ENCODE results near the gene ARL6IP6.
"Not testable (repeated sequence)": the region's sequence is repeated elsewhere in the genome, so short reads cannot be mapped to it uniquely, and the experiment has no call there.

ARL6IP6 gene

DNA sequence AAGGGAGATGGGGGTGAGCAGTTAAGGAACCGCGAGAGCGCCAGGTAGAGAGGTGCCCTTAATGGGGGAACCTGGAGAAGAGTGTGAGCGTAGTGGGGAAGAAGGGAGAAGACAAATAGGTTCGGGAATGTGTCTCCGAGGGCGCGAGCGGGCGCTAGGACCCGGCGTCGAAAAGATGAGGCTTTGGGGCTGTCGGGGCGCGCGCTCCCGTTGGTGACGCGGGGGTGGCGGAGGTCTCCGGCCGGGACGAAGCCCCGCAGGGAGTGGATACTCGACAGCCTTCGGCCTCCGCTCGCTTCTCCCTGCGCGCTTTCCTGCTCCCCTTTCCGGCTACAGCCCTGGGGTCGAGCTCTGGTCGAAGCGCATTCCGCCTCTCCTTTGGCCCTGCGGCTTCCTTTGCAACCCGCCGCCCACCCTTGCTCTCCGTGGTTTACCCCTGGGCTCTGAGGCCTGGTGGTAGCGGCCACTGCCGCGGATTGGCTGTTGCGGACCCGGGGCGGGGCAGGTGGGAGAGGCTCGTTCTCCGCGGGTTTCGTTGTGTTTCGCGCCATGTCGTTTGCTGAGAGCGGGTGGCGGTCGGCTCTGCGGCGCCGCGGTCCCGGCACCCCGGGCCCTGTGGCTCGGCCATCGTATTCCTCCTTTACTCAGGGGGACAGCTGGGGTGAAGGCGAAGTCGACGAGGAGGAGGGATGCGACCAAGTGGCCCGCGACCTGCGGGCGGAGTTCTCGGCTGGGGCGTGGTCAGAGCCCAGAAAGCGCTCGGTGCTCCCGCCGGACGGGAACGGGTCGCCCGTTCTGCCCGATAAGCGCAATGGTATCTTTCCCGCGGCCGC lies at the start of gene ARL6IP6:
Gene ARL6IP6 (plus strand): TSS at position 545 of the 833 bp plus-strand sequence. CDS start 5 bp downstream, at position 550.
- DNase-seq = peak; percentile 94

DNA sequence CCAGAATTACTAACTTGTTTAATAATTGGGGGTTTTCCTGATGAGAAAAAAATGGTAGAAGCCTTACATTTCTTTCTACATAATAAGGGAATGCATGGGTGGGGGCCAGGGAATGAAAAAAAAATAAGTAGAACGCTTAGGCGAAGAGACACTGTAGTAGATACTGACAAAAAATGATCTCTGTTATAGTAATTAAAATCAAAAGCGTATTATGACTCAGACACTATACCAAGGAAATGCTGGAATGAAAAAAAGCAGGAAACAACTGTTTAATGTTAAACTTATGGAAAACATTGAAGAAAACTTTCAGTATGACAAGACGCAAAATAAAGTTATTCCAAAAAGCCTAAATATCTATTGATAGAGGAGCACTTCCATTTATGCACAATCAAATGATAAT lies 44.1 kb upstream of the ARL6IP6 start:
- DNase-seq = no peak

DNA sequence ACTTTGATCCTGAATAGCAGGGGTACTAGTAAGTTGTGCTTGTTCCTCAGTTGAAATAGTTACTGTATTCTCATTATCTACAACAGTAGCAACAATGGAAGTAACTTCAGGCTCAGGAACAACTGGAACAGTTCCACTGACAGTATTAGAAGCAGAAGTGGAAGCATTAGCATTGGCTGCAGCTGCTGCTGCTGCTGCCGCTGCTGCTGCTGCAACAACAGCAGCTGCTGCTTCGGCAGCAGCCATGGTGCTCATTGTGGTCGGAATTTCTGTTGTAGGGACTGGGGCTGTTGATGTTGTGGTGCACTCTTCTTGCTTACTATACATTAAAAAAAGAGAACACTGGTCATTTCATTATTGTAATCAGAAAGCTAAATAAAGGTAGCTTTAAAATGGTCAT lies 42.0 kb upstream of the ARL6IP6 start:
- DNase-seq = no peak

DNA sequence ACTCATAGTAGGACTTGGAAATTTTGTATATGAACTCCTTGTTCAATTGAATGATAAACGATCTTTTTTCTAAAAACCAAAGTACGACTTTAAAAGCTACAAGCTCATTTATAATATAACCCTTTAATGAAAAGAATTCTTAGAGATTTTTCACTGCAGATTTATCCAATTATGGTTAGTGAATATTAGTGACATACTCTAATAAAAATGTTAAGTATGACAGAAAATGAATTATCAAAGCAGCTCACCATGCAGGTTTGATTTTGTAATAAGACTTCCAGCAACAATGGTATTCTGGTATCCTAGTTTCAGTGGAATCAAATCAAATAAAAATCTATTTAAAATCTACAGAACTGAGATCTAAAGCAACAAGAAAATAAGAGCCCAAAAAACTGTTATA lies 39.6 kb upstream of the ARL6IP6 start:
- DNase-seq = no peak

DNA sequence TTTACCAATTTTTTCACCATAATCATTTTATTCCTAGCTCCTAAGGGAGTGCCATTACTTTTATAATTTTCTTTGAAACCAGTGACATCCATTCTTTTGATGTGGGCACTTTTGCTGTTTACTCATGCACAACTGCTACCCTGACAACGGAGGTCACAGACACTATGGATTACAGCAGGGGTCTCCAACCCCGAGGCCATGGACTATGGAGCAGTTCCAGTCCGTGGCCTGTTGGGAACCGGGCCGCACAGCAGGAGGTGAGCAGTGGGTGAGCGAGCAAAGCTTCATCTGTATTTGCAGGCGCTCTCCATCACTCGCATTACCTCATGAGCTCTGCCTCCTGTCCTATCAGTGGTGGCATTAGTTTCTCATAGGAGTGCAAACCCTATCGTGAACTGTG lies 35.8 kb upstream of the ARL6IP6 start:
- no peak for DNase-seq

DNA sequence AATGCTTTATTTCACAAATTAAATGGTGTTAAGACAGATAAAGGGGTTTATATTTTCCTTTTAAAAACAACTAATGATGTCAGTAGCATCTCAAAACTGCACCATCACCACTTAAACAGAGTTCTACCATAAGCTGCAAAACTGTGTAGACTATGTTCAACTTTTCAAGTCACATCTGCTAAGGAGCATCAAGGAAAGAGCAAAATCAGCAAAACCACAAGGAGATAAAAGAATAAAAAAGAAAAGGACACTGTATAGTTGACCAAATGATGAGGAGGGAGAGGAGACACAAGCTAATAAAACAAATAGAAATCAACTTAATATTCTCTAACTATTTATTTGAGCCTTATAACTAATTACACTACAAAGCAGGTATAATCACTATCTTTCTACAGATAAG lies 35.0 kb upstream of the ARL6IP6 start:
- DNase-seq = no peak

DNA sequence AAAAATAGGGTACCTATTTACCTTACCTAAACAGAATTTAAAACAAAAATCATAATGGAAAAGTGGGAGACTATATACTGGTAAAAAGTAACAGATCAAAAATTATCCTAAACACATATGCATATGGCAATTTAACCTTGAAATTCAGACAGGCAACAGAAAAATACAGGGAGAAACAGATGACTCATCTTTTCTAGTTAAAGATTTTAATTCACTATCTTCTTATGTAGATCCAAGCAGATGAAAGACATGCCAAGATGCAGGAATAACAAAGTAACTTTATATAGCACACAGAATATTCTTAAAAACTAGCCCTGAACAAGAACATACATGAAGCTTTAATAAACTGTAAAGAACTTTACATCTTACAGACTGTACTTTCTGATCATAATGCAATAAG lies 32.1 kb upstream of the ARL6IP6 start:
- no peak for DNase-seq

DNA sequence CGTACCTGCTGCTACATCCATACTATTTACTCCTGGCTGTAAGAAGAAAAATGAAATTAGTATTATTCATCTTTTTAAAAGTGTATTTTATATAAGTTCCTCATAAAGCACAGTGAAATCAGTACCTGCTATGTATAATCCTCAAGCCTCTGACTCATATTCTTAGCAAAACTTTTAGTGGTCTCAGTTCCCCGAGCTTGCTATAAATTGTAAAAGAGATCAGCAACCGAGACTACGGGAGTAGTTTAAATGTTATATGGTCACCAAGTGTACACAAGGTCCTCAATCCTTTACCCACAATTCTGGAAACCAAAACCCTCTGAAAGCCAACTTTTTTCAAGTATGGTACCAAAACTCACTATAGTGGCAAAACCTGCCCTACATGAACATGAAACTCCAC lies 25.4 kb upstream of the ARL6IP6 start:
- no peak for DNase-seq

DNA sequence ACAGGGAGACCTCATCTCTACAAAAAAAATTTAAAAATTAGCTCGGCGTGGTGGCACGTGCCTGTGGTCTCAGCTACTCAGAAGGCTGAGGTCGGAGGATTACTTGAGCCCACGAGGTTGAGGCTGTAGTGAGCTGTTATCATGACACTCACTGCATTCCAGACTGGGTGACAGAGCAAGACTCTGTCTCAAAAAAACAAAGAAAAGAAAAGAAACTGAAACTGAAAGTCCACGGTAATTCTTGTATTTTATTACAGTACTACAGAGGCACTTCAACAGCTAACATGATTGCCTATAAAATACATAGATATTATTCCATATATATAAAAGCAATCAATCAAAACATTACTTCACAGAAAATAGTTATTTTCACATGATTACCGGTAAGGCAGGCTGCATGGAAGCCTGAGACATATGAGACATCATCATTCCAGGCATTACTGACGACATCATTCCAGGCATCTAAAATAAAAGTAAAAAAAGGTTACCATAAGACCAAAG lies 24.2 kb upstream of the ARL6IP6 start:
- no peak for DNase-seq

DNA sequence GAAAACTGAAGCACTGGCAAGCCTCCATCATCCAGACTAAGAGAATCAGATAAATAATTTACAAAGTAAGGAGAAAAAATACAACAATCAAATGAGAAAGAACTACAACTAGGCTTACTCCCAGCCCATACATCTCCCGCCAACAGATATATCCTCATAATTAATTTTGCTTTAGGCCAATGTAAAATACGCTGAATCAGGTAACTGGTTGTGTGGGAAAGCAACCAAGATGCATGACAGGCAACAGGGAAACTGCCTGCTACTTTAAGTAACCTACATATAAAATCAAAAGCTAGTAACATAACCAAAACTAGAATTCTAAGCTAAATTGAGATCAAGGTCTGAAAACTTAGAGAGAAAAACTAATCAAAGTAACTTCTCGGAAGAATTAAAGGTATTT lies 22.7 kb upstream of the ARL6IP6 start:
- no peak for DNase-seq

DNA sequence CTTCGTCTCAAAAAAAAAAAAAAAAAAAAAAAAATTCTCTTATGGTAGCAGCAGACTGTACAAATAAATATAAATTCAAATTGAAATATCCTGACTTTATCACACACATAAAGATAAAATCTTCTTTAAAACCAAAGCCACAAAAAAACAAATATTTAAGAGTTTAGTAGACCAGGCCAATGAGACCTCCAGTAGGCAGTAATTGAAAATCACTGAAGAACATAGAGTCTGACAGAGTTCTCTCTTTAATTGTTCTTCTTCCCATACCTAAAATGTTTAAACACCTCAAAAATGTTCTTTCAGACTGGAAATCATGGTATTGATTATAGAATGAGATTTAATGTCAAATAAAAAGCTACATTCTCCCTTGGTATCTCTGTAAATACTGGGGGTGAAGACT lies 21.9 kb upstream of the ARL6IP6 start:
- DNase-seq = no peak

DNA sequence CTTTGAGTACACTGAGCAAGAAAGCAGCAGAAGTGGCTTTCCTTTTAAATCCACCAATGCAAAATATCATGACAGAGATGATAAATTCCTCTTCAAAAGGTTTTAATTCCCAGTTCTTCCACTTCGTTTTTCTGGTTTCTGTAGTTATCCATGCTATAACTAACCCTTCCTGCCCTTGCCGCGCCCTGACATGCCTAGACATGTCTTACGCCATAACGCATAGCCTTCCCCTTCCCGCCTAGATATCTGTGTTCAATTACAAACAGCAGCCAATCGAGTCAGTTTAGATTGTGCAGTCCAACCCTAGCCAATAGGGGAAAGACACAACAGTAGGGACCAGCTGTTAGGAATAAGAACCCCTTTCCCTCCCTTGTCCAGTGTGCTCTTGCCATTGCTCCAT lies 17.2 kb upstream of the ARL6IP6 start:
- DNase-seq = no peak

DNA sequence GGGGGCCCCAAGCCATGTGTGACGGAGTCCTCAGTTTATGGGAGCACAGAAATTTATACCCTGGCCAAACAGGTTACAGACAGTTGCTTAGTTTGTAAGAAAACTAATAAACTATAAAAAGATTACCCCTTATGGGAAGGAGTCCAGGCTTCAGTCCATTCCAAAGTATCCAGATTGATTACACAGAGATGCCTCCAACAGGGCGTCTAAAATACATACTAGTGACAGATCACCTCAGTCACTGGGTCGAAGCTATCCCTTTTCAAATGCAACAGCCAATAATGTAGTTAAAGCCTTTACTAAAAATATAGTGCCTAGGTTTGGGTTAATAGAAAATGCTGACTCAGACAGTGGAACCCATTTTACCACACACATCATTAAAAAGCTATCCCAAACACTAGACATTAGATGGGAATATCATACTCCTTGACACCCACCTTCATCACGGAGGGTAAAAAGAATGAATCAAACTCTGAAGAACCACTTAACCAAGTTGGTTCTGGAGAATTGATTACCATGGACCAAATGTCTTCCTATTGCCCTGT lies 11.9 kb upstream of the ARL6IP6 start:
- no peak for DNase-seq

DNA sequence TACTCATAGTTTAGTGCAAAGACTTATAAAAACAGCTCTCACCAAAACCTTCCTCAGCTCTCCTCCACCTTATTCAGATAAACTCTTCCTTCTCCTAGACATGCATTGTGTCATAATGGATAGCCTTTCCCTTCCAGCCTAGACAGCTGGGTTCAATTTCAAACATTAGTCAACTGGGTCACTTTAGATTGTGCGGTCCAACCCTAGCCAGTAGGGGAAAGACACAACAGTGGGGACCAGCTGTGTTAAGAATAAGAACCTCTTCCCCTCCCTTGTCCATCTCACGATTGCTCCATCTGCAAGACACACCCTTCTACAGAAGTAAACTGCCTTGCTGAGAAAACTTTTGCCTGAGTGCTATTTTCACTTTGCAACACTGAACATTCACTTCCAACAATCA lies 9.7 kb upstream of the ARL6IP6 start:
- no peak for DNase-seq

DNA sequence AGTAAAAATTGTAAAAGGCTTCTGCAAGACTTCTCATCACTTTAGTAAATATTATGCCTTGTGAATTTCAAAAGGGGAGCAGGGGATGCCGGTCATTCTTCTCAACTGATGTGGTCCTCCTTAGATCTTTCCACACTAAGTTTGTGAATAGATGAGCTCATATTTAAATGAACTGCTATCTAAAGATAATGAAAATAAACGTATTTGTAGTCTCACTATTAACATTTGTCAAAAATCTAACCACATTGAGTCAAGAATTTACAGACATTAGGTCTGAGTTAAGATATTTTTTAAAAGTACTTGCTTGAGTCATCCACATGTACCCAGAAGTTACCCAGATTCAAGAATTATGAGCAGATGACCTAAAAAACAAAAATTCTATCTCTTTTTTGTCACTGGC lies 7.7 kb upstream of the ARL6IP6 start:
- no peak for DNase-seq

DNA sequence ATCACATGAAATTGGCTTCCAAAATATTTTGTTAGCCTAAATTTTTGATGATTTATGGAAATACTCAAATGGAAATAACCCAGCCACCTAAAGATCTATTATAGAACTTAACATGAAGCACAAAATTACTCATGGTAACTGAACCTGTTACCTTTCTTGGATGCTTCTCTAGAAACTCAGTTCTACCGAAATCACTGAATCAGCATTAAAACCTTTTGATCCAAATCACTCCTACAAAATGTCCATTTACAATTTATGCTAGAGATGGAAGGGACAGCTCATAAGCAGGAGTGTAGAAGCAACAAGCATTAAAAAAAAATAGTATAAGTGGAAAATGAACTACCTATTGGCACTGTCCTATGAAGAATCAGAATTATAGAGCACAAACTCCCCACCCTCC lies 3.3 kb upstream of the ARL6IP6 start:
- no peak for DNase-seq

DNA sequence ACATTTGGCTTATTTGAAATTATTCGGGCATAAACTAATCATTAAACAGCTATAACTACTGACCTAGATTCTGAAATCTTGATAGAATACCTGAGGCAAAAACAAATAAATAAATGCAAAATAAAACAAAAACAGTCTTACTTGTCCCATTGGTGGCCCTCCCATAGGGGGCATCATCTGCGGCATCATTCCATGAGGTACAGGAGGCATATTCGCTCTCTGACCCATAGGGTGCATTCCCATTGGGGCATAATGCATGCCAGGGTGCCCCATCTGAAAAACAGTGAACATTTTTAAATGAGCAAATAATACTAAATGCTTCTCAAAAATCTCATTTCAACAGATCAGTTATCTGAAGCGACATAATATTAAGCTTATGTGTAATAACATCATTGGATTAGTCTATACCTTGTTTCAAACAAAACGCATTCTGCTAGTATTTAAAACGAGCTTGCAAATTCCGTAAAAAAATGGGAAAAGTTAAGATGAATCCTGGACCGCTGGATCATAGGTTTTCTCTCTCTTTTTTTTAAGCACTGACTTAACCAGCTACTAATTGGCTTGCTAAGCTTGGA lies 2.5 kb upstream of the ARL6IP6 start:
- DNase-seq = no peak

DNA sequence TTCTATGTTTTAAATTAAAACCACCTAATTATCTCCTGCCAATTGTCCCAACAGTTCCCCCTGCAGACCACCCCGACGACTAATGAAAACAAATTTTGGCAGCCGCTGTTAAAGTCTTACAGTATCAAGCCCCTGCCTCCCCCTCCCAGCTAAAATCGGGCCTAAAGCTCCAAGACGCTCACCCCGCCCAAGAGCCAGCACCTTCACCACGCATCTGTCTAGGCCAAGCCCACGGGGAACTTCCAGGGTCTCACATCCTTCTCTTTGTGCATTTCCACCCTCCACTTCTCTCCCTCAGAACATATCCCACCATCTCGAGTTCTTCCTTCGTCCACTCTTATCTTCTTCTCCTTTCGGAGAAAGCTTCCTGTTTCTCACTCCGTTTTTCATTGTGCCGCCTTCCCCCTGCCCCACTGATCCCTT lies 1.6 kb upstream of the ARL6IP6 start:
- peak; percentile 37 for DNase-seq

DNA sequence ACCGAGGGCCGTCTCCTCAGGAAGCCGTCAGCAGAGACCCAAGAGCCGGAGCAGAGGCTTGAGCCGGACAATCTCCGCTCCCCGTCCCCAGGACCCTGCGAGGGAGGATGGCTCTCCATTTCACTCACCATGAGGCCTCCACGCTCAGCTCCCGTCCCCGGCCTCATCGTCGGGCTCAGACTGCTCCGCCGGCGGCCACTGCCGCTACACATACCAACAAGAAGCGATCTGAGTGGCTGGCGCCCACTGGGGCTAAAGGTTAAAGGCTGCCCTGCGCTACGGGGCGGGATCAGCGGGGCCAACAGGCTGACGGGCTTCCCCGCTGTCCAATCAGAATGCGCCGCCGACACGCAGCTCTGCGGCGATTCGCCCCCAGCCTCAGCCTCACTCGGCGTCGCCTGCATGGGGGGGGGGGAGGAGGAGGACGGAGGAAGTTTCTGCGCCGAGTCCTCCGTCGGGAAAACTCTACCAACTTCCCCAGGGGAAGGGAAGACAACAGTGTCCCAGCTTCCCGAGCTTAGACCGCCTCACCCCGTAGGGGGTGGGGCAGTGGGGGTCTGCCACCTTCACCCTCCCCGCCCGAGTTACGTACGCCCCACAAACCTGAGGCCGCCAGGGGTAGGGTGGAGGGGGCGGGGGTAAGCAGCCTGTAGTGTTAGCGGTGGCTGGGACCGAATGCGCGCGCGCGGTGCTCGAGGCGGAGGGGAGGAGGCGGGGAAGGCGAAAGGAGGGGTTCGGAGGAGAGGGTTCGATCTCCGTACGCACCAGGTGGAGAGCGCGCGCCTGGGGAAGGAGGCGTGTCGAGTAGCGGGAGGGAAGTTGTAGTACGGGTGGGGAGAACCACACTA lies 968 bp upstream of the ARL6IP6 start, which contains the start of gene PRPF40A:
Gene PRPF40A (minus strand): TSS at position 234 of the 848 bp plus-strand sequence. CDS start 22 bp downstream, at position 212.
- peak; percentile 98 for DNase-seq

DNA sequence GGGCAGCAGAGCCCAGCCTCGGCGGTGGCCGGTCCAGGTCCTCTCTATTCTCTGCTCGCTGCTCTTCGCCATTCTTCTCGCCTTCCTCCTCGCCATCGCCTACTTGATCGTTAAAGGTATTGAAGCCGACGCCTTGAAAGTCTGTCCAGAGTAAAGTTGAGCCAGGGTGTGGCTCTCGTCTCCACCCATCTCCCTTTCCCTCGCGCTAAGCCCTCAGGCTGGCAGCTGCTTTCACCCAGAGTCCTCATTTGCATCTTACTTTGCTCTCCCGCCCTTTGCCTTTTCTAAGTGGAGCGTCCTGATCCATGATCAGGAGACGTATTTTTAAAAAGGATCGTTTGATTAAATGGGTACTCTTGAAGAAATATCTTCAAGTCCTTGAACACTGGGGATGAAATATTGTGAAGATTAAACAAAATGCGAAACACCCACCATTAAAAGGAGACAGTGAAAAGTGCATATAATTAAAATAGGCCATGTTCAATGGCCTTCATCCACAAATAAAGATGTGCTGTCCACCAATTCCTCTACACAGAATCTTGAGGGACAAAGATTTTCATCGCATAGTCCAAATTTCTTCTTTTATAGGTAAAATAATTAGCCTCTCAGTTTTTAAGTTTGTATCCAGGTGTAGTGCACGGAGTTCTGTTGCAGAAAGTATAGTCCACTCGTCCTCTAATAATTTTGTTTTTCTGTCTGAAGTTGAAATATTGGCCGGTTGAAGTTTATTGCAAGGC lies 657 bp downstream of the ARL6IP6 start:
- peak; percentile 69 for DNase-seq

DNA sequence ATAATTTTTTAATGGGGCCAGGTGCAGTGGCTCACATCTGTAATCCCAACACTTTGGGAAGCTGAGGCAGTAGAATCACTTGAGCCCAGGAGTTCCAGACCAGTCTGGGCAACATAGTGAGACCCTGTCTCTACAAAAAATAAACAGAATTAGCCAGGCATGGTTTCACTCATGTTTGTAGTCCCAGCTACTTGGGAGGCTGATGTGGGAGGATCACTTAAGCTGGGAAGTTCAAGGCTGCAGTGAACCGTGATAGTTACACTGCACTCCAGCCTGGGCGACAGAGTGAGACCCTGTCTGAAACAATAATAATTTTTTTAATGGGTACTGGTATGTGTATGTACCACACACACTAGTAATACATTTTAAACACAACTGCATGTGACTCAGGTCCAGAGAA lies 2.4 kb downstream of the ARL6IP6 start:
- no peak for DNase-seq

DNA sequence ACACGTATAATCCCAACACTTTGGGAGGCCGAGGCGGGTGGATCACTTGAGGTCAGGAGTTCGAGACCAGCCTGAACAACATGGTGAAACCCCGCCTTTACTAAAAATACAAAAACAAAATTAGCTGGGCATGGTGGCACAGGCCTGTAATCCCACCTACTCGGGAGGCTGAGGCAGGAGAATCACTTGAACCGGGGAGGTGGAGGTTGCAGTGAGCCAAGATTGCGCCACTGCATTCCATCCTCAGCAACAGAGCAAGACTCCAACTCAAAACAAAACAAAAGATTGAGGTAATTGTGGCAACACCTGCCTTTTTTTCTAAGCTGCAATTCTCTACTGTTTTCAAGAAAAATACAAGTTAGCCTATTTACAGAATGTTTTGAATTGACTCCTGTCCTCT lies 4.2 kb downstream of the ARL6IP6 start:
- not testable (repeated sequence) for DNase-seq
